Measurements from ENCODE around the gene DOCK1. TPM values are rescaled to one million over a fixed set of nuclear protein-coding genes. Genes with fewer than 3 reads are reported as not detected.

The DOCK1 gene
- total RNA-seq, 1 donor from 2014 or later: 52.7 TPM

- H3K9me3 ChIP-seq (ENCODE audit: control insufficient read depth in 3 of 3, low read length in 3 of 3): no peaks in the 10 kb centered on the region
- no peaks in the 10 kb centered on the region for H3K27me3 ChIP-seq (ENCODE audit: control insufficient read depth in 3 of 3, insufficient read depth in 3 of 3, low read length in 3 of 3)
- H3K36me3 ChIP-seq (ENCODE audit: control insufficient read depth in 3 of 3, insufficient read depth in 3 of 3, low read length in 3 of 3): peaks cover 0 to 10% (median 7%) of the 10 kb centered on the region in 3 donors
- H3K9ac ChIP-seq (ENCODE audit: low read depth in 1 of 3, low read length in 3 of 3): no peak overlapping the region
- no peak overlapping the region for H3K27ac ChIP-seq (ENCODE audit: low read depth, low read length)
- no peaks in the 10 kb centered on the region for H3K4me1 ChIP-seq (ENCODE audit: control insufficient read depth in 3 of 3, insufficient read depth in 3 of 3, low read length in 3 of 3)
- H3K4me3 ChIP-seq (ENCODE audit: low read length in 3 of 3): no peak overlapping the region
Measured at GRCh38 chr10:127374074-127374680, 468.9 kb downstream of the DOCK1 start.

- no peaks in the 10 kb centered on the region for H3K27me3 ChIP-seq (ENCODE audit: control insufficient read depth in 3 of 3, insufficient read depth in 3 of 3, low read length in 3 of 3)
- no peaks in the 10 kb centered on the region for H3K4me1 ChIP-seq (ENCODE audit: control insufficient read depth in 3 of 3, insufficient read depth in 3 of 3, low read length in 3 of 3)
- no peak overlapping the region for H3K9ac ChIP-seq (ENCODE audit: low read depth in 1 of 3, low read length in 3 of 3)
- H3K9me3 ChIP-seq (ENCODE audit: control insufficient read depth in 3 of 3, low read length in 3 of 3): no peaks in the 10 kb centered on the region
- H3K36me3 ChIP-seq (ENCODE audit: control insufficient read depth in 3 of 3, insufficient read depth in 3 of 3, low read length in 3 of 3): peaks cover 0 to 10% (median 7%) of the 10 kb centered on the region in 3 donors
- no peak overlapping the region for H3K27ac ChIP-seq (ENCODE audit: low read depth, low read length)
- H3K4me3 ChIP-seq (ENCODE audit: low read length in 3 of 3): no peak overlapping the region
Measured at GRCh38 chr10:127374901-127375300, 469.7 kb downstream of the DOCK1 start.

GRCh38 chr10:127375461-127375860 is 470.2 kb downstream of the DOCK1 start:
- Histone ChIP-seq H3K9me3 (ENCODE audit: control insufficient read depth in 3 of 3, low read length in 3 of 3) (no peaks in the 10 kb centered on the region), H3K36me3 (ENCODE audit: control insufficient read depth in 3 of 3, insufficient read depth in 3 of 3, low read length in 3 of 3) (peaks cover 0 to 10% (median 7%) of the 10 kb centered on the region in 3 donors)

GRCh38 chr10:127376071-127376470 is 470.8 kb downstream of the DOCK1 start:
- Histone ChIP-seq H3K4me3 (ENCODE audit: low read length in 3 of 3) (no peak overlapping the region), H3K27me3 (ENCODE audit: control insufficient read depth in 3 of 3, insufficient read depth in 3 of 3, low read length in 3 of 3) (no peaks in the 10 kb centered on the region), H3K4me1 (ENCODE audit: control insufficient read depth in 3 of 3, insufficient read depth in 3 of 3, low read length in 3 of 3) (no peaks in the 10 kb centered on the region), H3K36me3 (ENCODE audit: control insufficient read depth in 3 of 3, insufficient read depth in 3 of 3, low read length in 3 of 3) (peaks cover 0 to 10% (median 7%) of the 10 kb centered on the region in 3 donors), H3K9ac (ENCODE audit: low read depth in 1 of 3, low read length in 3 of 3) (no peak overlapping the region), H3K27ac (ENCODE audit: low read depth, low read length) (no peak overlapping the region), H3K9me3 (ENCODE audit: control insufficient read depth in 3 of 3, low read length in 3 of 3) (no peaks in the 10 kb centered on the region)

More at GRCh38 chr10:127375461-127375860, 470.2 kb downstream of the DOCK1 start:
- Histone ChIP-seq H3K4me1 (ENCODE audit: control insufficient read depth in 3 of 3, insufficient read depth in 3 of 3, low read length in 3 of 3) (no peaks in the 10 kb centered on the region), H3K4me3 (ENCODE audit: low read length in 3 of 3) (no peak overlapping the region), H3K27me3 (ENCODE audit: control insufficient read depth in 3 of 3, insufficient read depth in 3 of 3, low read length in 3 of 3) (no peaks in the 10 kb centered on the region), H3K9ac (ENCODE audit: low read depth in 1 of 3, low read length in 3 of 3) (no peak overlapping the region), H3K27ac (ENCODE audit: low read depth, low read length) (no peak overlapping the region)

GRCh38 chr10:127378628-127379027 is 473.4 kb downstream of the DOCK1 start:
- Histone ChIP-seq H3K27ac (ENCODE audit: low read depth, low read length) (no peak overlapping the region), H3K27me3 (ENCODE audit: control insufficient read depth in 3 of 3, insufficient read depth in 3 of 3, low read length in 3 of 3) (no peaks in the 10 kb centered on the region), H3K9me3 (ENCODE audit: control insufficient read depth in 3 of 3, low read length in 3 of 3) (no peaks in the 10 kb centered on the region), H3K4me1 (ENCODE audit: control insufficient read depth in 3 of 3, insufficient read depth in 3 of 3, low read length in 3 of 3) (no peaks in the 10 kb centered on the region), H3K9ac (ENCODE audit: low read depth in 1 of 3, low read length in 3 of 3) (no peak overlapping the region), H3K4me3 (ENCODE audit: low read length in 3 of 3) (no peak overlapping the region), H3K36me3 (ENCODE audit: control insufficient read depth in 3 of 3, insufficient read depth in 3 of 3, low read length in 3 of 3) (peaks cover 4 to 15% (median 7%) of the 10 kb centered on the region in 3 donors)

GRCh38 chr10:127384532-127384931 is 479.3 kb downstream of the DOCK1 start:
- no peaks in the 10 kb centered on the region for H3K27me3 ChIP-seq (ENCODE audit: control insufficient read depth in 3 of 3, insufficient read depth in 3 of 3, low read length in 3 of 3)
- no peak overlapping the region for H3K9ac ChIP-seq (ENCODE audit: low read depth in 1 of 3, low read length in 3 of 3)
- H3K4me1 ChIP-seq (ENCODE audit: control insufficient read depth in 3 of 3, insufficient read depth in 3 of 3, low read length in 3 of 3): no peaks in the 10 kb centered on the region
- H3K4me3 ChIP-seq (ENCODE audit: low read length in 3 of 3): no peak overlapping the region
- H3K27ac ChIP-seq (ENCODE audit: low read depth, low read length): no peak overlapping the region
- H3K36me3 ChIP-seq (ENCODE audit: control insufficient read depth in 3 of 3, insufficient read depth in 3 of 3, low read length in 3 of 3): peaks cover 0 to 14% (median 4%) of the 10 kb centered on the region in 3 donors
- no peaks in the 10 kb centered on the region for H3K9me3 ChIP-seq (ENCODE audit: control insufficient read depth in 3 of 3, low read length in 3 of 3)

GRCh38 chr10:127385066-127385465 is 479.8 kb downstream of the DOCK1 start:
- H3K4me3 ChIP-seq (ENCODE audit: low read length in 3 of 3): no peak overlapping the region
- H3K27me3 ChIP-seq (ENCODE audit: control insufficient read depth in 3 of 3, insufficient read depth in 3 of 3, low read length in 3 of 3): no peaks in the 10 kb centered on the region
- H3K36me3 ChIP-seq (ENCODE audit: control insufficient read depth in 3 of 3, insufficient read depth in 3 of 3, low read length in 3 of 3): peaks cover 0 to 14% (median 4%) of the 10 kb centered on the region in 3 donors
- no peaks in the 10 kb centered on the region for H3K4me1 ChIP-seq (ENCODE audit: control insufficient read depth in 3 of 3, insufficient read depth in 3 of 3, low read length in 3 of 3)
- no peaks in the 10 kb centered on the region for H3K9me3 ChIP-seq (ENCODE audit: control insufficient read depth in 3 of 3, low read length in 3 of 3)
- no peak overlapping the region for H3K27ac ChIP-seq (ENCODE audit: low read depth, low read length)
- no peak overlapping the region for H3K9ac ChIP-seq (ENCODE audit: low read depth in 1 of 3, low read length in 3 of 3)

- H3K27ac ChIP-seq (ENCODE audit: low read depth, low read length): no peak overlapping the region
- peaks cover 0 to 16% (median under 1%) of the 10 kb centered on the region in 3 donors for H3K36me3 ChIP-seq (ENCODE audit: control insufficient read depth in 3 of 3, insufficient read depth in 3 of 3, low read length in 3 of 3)
- H3K4me3 ChIP-seq (ENCODE audit: low read length in 3 of 3): no peak overlapping the region
- no peaks in the 10 kb centered on the region for H3K4me1 ChIP-seq (ENCODE audit: control insufficient read depth in 3 of 3, insufficient read depth in 3 of 3, low read length in 3 of 3)
- no peak overlapping the region for H3K9ac ChIP-seq (ENCODE audit: low read depth in 1 of 3, low read length in 3 of 3)
- no peaks in the 10 kb centered on the region for H3K27me3 ChIP-seq (ENCODE audit: control insufficient read depth in 3 of 3, insufficient read depth in 3 of 3, low read length in 3 of 3)
- H3K9me3 ChIP-seq (ENCODE audit: control insufficient read depth in 3 of 3, low read length in 3 of 3): no peaks in the 10 kb centered on the region
Measured at GRCh38 chr10:127386606-127387327, 481.5 kb downstream of the DOCK1 start.

- no peaks in the 10 kb centered on the region for H3K27me3 ChIP-seq (ENCODE audit: control insufficient read depth in 3 of 3, insufficient read depth in 3 of 3, low read length in 3 of 3)
- no peak overlapping the region for H3K9ac ChIP-seq (ENCODE audit: low read depth in 1 of 3, low read length in 3 of 3)
- H3K4me1 ChIP-seq (ENCODE audit: control insufficient read depth in 3 of 3, insufficient read depth in 3 of 3, low read length in 3 of 3): no peaks in the 10 kb centered on the region
- H3K9me3 ChIP-seq (ENCODE audit: control insufficient read depth in 3 of 3, low read length in 3 of 3): no peaks in the 10 kb centered on the region
- H3K4me3 ChIP-seq (ENCODE audit: low read length in 3 of 3): no peak overlapping the region
- H3K36me3 ChIP-seq (ENCODE audit: control insufficient read depth in 3 of 3, insufficient read depth in 3 of 3, low read length in 3 of 3): peaks cover 0 to 9% (median 0%) of the 10 kb centered on the region in 3 donors
- H3K27ac ChIP-seq (ENCODE audit: low read depth, low read length): no peak overlapping the region
Measured at GRCh38 chr10:127391875-127392274, 486.6 kb downstream of the DOCK1 start.
